HG03520 (cell line): Measurements from ENCODE around the gene GCNA.
A peak's percentile ranks its signal among the peaks of the same experiment; 100 is the strongest.

ENCODE experiments used
- ATAC-seq: cut with Tn5 transposase; IDR thresholded peaks from one replicate; pipeline ENCODE4 v1.9.1; 2021; ENCODE audit warnings: mild to moderate bottlenecking, moderate library complexity; ENCODE audit not compliant: unreplicated experiment

The GCNA gene

DNA sequence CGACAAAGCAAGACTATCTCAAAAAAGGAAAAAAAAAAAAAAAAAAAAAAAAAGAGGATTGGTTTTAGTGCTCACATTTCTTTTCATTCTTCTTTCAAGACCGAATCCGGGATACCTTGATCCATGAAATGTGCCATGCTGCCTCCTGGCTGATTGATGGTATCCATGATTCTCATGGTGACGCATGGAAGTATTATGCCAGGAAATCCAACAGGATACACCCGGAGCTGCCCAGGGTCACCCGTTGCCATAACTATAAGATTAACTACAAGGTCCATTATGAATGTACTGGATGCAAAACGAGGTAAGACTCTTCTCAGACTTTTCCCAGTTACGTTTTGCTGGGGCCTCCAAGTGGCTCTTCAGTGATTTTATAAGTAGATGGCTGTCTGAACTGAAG is 34.0 kb downstream of the GCNA start:
- no peak for ATAC-seq

DNA sequence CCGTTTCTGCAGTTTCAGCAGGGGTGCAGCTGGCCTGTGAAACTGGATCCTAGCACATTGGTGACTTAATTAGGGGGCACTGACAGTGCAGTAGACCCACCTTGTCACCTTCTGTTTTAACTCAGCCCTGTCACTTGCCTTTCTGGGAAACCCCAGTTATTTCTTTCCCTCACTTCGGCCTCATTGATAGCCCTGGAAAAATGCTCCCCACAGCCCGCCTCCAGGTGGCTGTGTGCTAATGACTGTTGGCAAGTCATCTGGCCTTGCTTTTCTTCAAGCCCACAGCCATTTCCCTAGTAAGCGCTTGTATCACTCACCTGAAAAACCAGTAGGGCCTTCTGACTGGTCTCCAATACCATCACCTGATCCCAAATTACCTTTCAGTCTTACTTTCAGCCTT is 36.8 kb downstream of the GCNA start:
- ATAC-seq = no peak

DNA sequence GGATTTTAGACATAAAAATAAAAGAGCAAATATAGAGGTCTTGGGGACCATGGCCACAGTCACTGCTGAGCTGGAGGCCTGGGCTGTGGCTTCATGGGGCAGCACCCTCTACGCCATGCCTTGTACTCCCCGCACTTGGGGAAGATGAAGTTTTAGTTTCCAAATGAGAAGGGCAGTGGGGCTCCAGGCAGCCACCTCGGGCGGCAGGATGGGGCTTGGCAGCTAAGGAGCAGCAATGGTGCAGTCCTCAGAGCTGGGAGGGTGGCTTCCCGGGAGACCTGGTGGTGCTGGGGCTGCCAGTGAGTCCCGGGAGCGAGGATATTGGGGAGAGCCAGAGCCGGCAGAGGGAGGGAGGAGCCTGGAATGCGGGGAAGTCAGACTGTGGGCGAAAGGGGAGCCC is 37.7 kb downstream of the GCNA start:
- no peak for ATAC-seq

DNA sequence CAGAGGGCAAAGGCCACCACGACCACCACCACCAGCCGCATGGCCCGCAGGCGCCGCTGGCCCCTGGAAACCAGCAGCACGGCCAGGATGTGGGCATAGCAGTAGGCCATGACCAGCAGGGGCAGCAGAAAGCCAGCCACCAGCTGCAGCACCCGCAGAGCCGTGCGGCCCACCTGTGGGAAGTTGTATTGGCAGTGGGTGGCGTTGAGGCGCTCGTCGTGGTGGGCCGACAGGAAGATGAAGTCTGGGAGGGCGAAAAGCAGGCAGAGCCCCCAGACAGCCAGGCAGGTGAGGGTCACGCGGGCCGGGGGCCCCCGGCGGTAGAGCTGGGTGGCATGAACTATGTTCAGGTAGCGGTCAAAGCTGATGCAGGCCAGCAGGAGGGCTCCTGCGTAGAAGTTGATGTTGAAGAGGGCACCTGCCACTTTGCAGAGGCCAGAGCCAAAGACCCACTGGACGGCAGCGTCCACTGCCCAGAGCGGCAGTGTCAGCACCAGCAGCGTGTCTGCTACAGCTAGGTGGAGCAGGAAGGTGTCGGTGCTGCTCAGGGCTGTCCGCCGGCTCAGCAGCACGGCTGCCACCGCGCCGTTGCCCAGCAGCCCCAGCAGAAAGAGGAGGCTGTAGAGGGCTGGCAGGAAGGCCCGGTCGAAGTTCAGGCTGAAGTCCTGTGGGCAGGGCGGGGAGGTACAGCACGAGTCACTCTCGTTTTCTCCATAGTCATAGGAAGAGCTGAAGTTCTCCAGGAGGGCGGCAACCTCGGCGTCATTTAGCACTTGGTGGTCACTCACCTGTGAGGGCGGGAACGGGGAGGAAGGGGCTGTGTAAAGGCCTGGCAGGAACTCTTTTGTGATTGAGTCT is 38.7 kb downstream of the GCNA start:
- no peak for ATAC-seq

DNA sequence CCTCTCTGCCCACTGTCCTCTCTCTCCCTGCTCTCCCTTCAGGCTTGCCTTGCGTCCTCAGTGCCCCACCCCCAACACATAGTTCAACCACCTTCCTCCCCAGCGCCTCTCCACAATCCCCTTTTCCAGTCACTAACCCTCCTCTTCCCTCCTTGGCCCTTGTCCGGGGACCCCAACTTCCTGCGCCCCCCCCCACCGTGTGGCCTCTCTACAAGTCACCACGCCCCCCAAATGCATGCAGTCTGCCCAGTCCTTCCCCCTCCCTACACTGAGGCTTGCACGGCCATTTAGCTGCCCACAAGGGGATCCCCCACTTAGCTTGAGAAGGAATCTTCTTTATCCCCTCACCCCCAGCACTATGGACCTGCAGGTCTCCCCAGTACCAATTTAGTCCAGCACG is 39.5 kb downstream of the GCNA start:
- no peak for ATAC-seq

DNA sequence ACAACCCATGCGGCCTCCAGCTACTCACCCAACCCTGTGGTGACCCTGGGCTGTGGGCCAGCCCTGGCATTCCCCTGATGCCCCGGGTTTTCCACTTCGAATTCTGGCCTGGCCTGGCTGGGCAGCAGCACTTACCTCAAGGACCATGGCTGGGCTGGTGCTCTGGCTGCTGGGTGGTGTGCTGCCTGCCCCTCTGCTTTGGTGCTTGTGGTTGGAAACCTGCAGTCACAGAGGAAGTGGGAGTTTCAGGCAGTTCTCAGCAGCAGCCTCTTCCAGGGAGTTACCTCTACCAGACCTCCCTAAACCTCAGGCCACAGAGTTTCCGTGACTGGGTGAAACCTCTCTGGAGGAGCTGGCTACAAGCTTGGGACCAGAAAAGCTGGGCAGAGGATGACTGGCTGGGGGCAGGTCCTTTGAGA is 40.1 kb downstream of the GCNA start, which contains the start of gene CXCR3:
CXCR3 (minus strand) TSS at position 209 of the 419 bp plus-strand sequence; CDS start at position 147, 62 bp downstream.
- peak; percentile 59 for ATAC-seq

DNA sequence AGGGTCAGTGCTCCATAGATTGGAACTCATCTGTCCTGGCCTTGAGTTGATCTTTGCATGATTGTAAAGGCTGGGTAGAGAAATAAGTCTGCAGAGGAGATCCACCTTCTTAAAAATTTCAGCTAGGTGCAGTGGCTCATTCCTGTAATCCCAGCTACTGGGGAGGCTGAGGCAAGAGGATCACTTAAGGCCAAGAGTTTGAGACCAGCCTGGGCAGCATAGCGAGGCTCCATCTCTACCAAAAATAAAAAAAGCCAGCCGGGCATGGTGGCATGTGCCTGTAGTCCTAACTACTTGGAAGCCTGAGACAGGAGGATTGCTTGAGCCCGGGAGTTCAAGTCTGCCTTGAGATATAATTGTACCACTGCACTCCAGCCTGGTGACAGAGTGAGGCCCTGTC is 40.5 kb downstream of the GCNA start:
- no peak for ATAC-seq

DNA sequence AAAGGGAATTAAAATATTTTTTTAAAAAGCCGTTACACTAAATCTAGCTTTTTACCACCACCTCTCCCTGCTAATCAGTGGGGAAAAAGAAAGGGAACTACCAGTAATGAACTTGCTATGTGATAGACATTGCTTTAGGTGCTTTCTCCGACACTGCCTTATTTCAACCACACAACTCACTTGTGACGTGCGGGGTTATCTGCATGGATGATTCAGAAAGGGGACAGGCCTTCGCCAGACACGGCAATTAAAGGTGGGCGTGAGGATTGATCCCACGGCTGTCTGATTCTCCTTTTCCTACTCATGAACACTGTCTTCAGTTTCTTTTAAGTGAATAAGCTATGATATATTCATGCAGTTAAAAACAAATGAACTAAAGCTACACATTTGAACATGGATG is 41.0 kb downstream of the GCNA start:
- no peak for ATAC-seq

DNA sequence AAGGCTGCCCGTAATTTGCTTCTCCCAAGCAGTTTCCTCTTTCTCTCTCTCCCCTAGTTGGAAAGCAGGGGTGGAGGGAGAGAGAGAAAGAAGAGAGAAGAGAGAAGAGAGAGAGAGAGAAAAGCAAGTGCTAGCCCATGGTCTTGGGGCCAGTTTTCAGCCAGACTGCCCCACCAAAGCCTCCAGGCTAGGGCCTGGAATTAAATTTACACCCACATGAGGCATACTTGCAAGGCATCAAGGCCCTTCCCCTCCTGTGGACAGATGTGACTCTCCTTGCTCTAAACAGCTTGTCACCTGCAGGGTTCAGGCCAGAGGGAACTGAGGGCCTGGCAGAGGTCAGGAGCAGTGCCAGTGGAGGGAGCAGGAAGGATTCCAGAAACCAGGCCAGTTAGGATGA is 41.7 kb downstream of the GCNA start:
- ATAC-seq = no peak

DNA sequence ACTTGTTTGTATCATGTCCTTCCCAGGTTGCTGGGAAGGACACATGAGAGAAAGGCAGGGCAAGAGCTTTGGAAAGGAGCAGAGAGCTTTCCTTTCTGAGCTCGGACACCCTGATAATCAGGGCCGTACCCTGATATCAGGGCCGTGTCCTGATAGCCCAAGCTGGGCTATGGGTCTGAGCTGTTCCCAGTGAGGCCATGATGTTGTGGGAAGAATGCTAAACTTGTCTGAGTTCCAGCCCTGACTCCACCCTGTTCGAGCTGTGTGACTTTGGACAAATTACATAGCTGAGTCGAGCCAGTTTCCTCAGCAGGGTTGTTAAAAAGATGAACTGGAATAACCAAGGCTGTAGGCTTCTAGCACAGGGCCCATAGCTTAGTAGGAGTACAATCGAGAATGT is 43.4 kb downstream of the GCNA start:
- no peak for ATAC-seq

DNA sequence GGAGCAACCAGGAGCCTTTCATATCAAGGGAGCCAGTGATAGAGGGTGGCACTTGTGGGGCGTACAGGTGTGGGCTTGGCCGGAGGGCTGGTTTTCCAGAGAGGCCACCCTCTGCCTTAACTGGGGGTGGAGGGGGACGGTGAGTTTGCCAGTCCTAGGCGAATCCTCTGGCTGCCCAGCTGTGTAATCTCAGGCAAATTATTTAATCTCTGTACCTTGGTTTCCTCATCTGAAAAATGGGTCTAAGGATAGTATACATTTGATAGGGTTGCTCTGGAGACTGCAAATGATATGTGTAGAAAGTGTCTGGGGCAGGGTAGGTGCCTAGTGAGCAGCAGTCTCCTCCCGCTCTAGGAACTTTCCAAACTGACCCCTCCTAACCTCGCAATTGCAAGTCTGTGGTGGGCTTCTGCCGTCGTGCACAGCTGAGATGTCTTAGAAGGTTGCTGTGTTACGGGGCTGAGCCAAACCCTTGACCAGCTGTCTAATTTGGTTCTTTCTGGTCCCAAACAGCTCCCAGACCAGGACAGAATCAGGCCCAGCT is 43.9 kb downstream of the GCNA start:
- ATAC-seq = no peak

DNA sequence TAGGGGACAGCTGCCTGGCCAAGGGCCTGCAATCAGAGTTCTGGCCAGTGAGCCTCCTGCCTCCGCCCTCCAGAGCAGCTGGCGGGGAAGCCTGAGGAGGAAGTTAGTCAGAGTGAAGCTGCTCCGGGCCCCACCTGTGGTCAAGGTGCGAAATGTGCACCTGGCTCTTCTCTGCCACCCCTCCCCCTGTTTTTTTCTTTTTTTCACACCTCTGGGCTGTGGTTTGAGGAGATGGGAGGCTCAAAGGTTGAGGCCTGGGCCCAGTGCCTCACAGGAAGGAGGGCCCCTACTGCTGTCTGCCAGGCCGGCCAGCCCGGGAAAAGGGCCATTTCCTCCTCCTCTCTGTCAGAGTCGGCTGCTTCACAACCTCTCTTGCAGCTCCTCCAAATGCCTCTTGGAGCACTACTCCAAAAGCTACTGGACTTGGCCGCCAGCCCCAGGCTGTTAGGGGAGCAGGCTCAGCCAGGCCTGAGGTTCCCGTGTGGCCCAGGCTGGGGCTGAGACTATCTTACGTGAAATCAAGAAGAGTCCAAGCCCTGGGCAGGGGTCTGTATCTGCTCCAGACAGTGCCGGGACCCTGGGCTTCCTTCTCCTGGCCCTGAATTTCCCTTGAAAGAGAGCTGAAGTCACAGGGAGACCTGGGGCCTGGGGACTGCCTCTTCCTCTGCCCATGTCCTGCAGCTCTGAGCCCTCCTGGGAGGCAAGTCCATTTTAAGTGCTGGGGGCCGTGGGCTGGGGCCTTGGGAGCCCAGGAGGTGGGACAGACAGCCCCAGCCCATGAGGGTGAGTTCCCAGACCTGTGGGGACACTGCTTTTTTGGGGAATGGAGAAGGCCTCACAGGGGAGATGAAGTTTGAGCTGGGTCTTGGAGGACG is 44.6 kb downstream of the GCNA start:
- peak; percentile 43 for ATAC-seq

DNA sequence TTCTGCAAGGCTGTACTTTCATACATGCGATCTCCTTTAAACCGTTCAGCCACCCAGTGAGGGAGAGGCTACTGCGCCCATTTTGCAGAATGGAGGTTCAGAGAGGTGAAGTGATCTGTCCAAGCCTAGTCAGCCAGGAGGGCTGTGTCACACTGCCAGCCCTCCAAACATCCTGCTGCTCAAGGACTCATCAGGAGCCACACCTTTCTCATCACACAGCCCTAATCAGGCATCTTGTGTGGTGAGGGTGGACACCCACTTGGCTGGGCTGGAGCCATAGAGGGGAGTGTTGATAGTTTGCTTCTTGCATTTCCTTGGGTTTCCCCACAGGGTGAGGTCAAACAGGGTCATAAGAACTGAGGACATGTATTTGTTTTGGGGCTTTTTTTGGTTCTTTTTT is 45.5 kb downstream of the GCNA start:
- ATAC-seq = no peak

DNA sequence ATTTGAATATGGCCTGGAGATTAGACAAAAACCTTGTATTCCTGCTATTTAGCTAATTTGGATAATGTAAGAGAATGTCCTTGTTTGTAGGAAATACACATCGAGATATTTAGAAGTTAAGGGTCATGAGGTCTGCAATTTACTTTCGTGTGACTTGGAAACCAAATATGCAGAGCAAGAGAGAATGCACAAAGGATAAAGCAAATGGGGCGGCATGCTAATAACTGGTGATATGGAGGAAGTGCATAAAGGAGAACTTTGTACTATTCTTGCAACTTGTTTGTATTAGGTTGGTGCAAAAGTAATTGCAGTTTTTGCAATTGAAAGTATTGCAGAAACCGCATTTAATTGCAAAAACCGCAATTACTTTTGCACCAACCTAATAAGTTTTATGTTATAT is 47.2 kb downstream of the GCNA start:
- ATAC-seq = no peak

DNA sequence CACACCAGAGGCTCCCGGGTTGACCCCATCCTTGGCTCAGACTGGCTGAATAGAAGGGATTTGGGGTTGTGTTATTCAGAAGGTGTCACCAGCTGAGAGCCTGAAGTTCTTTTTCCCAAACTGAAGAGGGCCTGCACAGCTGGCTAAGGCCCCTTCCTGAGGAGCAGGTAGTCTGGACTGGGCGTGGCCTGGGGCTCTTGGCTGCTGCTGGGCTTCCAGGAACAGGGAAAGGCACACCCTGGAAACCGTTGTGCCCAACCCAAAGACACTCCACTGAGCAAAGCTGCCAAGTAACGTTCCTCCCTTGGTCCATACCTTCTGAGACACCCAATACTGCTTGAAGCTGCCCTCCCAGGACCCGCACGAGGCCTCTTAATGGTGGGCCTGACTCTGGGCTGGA is 48.3 kb downstream of the GCNA start:
- ATAC-seq = no peak

DNA sequence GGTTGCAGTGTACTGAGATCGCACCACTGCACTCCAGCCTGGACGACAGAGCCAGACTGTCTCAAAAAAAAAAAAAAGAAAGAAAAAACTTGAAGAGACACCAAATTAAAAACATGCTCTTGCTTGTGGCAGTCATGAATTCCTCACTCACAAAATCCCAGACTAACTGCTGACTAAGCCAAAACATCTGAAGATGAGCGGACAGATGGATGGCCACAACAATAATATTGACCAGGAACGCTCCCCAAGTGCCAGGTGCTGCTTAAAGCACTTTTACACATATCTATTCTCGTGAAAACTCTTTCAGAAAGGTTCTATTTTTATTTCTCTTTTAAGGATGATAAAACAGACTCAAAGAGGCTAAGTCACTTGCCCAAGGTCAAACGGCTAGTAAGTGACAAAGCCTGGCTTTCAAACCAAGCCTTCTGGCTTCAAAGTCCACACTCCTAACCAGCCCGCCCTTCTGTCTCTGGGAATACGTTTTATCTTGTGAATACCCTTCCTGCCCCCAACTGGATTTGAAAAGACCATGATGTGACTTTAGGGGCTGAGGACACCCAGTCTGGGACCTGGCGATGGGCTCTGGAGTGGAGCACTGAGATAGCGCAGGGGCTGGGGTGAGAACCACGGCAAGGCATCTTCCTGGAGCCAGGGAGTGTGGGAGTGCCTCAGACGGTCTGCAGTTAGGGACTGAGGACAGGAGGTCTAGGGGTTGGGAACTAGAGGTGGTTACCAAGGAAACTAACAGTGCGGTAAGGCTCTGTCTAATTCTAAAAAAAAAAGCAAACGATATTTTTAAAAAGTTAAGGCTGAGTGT is 49.6 kb downstream of the GCNA start:
- ATAC-seq = no peak

DNA sequence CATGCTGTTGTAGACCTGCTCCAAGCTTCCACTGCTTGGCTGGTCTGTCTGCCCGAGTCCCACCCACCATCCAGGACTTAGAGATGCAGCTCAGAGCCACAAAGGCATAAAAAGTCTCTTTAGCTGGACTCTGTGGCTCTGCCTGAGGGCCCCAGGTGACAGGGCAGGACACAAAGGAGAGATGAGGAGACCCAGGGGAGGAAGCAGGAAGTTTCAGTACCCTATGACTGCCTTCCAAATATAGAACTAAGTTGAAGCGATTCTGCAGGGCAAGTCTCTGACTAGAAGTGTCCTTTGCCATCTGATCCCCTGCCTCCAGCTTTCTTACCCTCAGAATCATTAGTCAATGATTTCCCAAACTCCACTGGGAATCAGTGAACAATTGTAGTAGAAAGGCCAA is 51.2 kb downstream of the GCNA start:
- ATAC-seq = peak; percentile 60

DNA sequence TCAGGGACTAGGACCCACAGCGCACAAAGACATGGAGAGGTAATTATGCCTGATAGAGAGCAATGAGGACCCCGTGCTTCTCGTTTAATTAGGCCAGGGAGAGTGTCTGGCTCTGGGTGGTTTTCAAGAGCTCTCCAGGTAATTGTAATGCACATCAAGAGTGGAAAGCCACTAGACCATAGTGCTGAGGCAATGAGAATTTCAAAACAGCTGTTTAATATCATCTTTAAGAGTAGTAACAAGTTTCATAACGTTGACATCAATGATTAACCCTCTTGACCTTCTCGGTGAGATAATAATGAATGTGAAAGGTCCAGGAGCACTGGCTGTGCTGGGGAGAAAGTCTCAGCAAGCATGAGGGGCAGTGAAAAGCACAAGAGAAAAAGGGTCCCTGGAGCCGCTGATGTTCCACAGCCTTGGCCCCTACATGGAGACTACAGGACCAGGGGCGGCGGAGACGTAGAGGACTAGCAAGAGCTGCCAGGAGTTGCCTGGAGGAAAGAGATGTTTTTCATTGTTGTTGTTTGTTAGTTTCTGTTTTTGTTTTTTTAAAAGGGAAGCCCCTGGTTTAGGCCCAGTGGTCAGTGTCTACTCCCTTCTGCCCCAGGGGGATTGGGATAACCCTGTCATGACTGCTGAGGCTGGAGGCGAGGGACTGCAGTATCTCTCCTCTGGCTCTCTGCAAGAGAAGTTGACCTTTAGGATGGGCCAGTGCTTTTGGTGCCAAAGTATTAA is 54.9 kb downstream of the GCNA start:
- no peak for ATAC-seq

DNA sequence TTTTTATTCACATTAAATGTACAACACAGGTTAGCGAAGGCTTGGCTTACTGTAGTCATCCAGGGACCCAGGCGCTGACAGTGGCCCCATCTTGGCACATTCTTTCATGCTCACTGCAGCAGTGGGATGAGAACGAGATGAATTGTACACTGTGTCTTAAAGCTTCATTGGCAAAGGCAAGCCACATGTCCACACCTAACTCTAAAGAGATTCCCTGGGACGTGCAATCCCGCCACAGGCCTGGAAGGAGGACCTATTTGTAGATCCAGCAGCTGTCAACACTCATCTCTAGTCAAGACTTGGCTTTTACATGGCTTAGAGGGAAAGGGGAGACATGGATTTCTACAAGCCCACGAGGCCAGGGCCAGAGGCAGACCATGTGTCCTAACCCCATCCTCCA is 56.1 kb downstream of the GCNA start:
- ATAC-seq = no peak
